Motor neuron (in vitro differentiated cells): ENCODE results near the gene TRAPPC10. TPM values are rescaled to one million over a fixed set of nuclear protein-coding genes. Genes with fewer than 3 reads are reported as not detected.

Source experiments
- ATAC-seq, 8 experiments: fragments of 200-7000 bp; cut with Tn5 transposase; replicated peaks in 6 of 8; 2 replicates each; pipeline ENCODE4 v1.8.0; 2021; ENCODE audit warnings: mild to moderate bottlenecking in 8 of 8, moderate library complexity in 8 of 8
- H3K27ac ChIP-seq, 2 donors: fragments of 250-450 bp; sonication (Bioruptor Pico); 2 replicates each; pipeline ENCODE4 v1.9.0; 2021; ENCODE audit warnings: antibody characterized with exemption in 2 of 2, mild to moderate bottlenecking in 2 of 2, moderate library complexity in 1 of 2
- H3K4me1 ChIP-seq, 2 donors: fragments of 250-450 bp; sonication (Bioruptor Pico); replicated peaks in 1 of 2; 2 replicates each; pipeline ENCODE4 v1.6.1; 2021; ENCODE audit warnings: antibody characterized with exemption in 2 of 2, mild to moderate bottlenecking in 2 of 2, moderate library complexity in 1 of 2
- H3K4me3 ChIP-seq, 5 donors: fragments of 250-450 bp; sonication (Bioruptor Pico); 2 replicates each; pipeline ENCODE4 v1.9.0; 2021; ENCODE audit warnings: antibody characterized with exemption in 5 of 5, mild to moderate bottlenecking in 5 of 5, moderate library complexity in 4 of 5
- WGBS, 10 experiments: fragments of 450-650 bp; shearing (Covaris generic); methylation state at CpG; one replicate each; pipeline ENCODE4 v1.0.0; 2022; 5-methylcytosine and 5-hydroxymethylcytosine counted together
- in situ Hi-C, 9 experiments: fragments of 400-800 bp; cut with MboI; loops; one replicate each; pipeline ENCODE4 v1.15.0; 2021; ENCODE audit warnings: low sequenced_read_pairs in 9 of 9, low pct_unique_long_range_greater_than_20kb in 2 of 9; ENCODE audit not compliant: unreplicated experiment in 9 of 9
- total RNA-seq, 8 experiments: library from RNA; unstranded; fragments of 300-600 nt; gene quantifications; 2 replicates each; pipeline versions ENCODE4 v1.2.3 to v1.2.4, GENCODE V29; 2022

TRAPPC10 gene
- total RNA-seq, 8 experiments from 2014 or later: 10.1 to 39.8 (median 19.0) TPM

DNA sequence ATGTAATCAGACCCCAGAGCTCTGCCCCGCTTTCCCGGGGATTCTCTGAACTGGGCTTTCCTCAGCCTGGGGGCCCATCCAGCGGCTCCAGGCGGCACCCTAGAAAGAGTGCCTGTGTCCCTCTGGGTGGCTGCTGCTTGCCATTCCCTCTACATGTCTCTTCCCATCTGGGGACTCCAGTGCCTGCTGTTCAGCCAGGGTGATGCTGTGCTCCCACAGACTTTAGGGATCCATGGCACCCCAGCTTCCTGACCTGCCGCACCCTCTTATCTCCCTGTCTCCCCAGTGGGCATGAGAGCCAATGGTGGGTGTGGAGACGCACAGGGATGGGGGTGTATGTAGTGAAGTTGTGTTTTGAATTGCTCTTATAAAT, 16.2 kb downstream of the TRAPPC10 start:
- WGBS, 10 experiments: 50 to 100% (median 100%) methylated on average over 1 to 4 of the region's 6 CpGs; no CpG with 5 or more reads in 5 of the 10 experiments
- ATAC-seq: no peak
- Histone ChIP-seq H3K27ac (no peak overlapping the region), H3K4me3 (no peak overlapping the region), H3K4me1 (peaks cover 0 to 4% of the 10 kb centered on the region in 2 donors)
- in situ Hi-C loops: no loop called here

DNA sequence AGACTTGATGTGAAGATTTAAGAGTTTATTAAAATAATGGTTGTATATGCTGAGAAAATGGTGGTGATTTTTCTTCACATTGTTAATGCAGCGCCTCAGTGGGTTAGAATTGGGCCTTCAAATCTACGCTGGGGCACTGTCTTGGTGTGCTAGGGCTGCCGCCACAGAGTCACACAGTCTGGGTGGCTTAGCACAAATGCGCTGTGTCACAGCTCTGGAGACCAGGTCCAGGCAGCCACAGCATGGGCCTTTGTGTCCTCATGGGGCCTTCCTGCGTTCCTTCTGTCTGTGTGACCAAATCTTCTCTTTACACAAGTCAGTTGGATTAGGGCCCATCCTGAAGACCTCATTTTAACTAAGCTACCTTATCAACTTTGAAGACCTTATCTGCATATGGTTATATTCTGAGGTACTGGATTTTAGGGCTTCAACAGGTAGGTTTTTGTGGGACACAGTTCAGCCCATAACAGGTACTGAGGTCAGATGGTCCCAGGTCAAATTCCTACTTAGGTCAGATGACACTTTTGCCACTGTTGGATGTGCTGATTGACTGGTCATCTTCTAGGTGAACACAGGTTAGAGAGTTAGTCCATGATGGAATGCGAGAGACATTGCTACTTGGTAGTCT, 17.5 kb downstream of the TRAPPC10 start:
- in situ Hi-C loops: no loop called here
- WGBS, 10 experiments: 96 to 100% (median 100%) methylated on average over 1 to 5 of the region's 6 CpGs; no CpG with 5 or more reads in 3 of the 10 experiments
- H3K27ac ChIP-seq: no peak overlapping the region
- peaks cover 0 to 4% of the 10 kb centered on the region in 2 donors for H3K4me1 ChIP-seq
- no peak overlapping the region for H3K4me3 ChIP-seq
- ATAC-seq: no peak

DNA sequence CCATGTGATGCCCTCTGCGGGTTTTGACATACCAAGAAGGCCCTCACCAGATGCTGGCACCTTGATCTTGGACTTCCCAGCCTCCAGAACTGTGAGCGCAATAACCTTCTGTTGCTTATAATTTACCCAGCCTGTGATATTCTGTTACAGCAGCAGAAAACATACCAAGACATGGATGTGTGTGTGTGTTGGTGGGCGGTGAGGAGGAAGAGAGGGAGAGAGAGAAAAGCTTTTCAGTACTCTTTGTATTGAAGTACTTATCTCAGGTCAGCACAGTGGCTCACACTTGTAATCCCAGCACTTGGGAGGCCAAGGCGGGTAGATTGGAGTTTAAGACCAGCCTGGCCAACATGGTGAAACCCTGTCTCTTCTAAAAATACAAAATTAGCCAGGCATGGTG, 23.1 kb downstream of the TRAPPC10 start:
- Histone ChIP-seq H3K27ac (no peak overlapping the region), H3K4me1 (no peaks in the 10 kb centered on the region), H3K4me3 (no peak overlapping the region)
- in situ Hi-C loops: no loop called here
- no peak for ATAC-seq
- WGBS, 10 experiments: 69 to 100% (median 100%) methylated on average over 1 to 2 of the region's 4 CpGs; no CpG with 5 or more reads in 2 of the 10 experiments

DNA sequence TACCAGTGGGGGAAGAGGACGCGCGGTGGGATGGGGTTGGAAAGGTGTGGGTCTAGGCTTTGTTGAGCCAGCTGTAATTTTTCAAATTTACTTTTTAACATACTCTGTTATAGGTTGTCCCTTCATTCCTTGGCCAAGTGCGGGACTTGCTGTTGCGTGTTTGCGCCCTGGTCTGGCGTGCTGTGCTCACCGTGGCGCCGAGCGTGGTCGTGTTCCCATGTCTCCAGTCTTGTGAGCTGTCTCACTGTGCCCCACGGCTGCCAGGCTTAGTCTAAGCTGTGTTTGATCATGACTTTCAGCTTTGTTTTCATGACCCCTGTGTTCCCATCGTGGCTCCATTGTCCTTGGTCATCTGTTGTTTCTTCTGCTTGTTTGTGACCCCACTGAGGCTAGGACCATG, 26.0 kb downstream of the TRAPPC10 start:
- no peak overlapping the region for H3K27ac ChIP-seq
- H3K4me1 ChIP-seq: no peaks in the 10 kb centered on the region
- in situ Hi-C loops: no loop called here
- H3K4me3 ChIP-seq: no peak overlapping the region
- ATAC-seq: no peak
- WGBS, 10 experiments: 80 to 100% (median 90%) methylated on average over 1 to 14 of the region's 14 CpGs; no CpG with 5 or more reads in 3 of the 10 experiments

DNA sequence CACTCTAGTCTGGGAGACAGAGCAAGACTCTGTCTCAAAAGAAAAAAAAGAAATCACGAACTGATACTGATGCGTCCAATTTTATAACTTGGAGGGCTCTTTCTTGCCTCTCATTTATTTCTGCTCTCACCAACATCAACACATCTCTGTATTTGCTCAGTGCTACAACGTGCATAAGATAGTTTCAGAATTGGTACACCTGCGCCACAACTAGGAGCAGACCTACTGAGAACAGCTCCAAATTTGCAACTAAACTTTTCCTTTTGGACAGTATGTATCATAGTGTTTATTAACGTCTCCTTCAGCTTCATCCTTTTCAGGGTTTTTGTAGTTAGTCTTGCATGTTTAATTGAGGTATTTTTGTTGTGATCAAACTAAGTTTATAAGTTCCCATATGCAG, 27.7 kb downstream of the TRAPPC10 start:
- ATAC-seq: no peak
- in situ Hi-C loops: no loop called here
- WGBS, 10 experiments: 56 to 100% (median 93%) methylated on average over 1 to 4 of the region's 5 CpGs; no CpG with 5 or more reads in 3 of the 10 experiments
- H3K4me3 ChIP-seq: no peak overlapping the region
- H3K4me1 ChIP-seq: no peaks in the 10 kb centered on the region
- no peak overlapping the region for H3K27ac ChIP-seq

DNA sequence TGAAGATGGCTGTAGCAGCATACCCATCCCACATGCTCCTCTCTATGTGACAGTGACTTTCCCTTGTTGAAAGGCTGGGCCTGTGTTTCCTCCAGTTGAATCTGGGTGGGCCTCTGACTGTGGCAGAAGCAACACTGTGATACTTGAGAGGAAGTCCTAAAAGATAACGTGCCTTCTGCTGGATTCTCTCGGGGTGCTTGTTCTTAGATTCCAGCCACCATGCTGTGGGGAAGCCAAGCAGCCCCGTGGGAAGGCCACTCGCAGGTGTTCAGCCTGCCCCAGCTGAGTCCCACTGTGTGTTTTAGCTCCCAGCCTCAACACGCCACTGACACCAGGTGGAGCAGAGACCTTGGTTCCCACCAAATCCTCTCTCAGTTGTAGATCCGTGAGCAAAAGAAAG, 31.5 kb downstream of the TRAPPC10 start:
- Histone ChIP-seq H3K27ac (no peak overlapping the region), H3K4me3 (no peak overlapping the region), H3K4me1 (no peaks in the 10 kb centered on the region)
- 90 to 100% (median 100%) methylated on average over 1 to 4 of the region's 6 CpGs; no CpG with 5 or more reads in 1 of the 10 experiments for WGBS, 10 experiments
- in situ Hi-C loops: no loop called here
- no peak for ATAC-seq

DNA sequence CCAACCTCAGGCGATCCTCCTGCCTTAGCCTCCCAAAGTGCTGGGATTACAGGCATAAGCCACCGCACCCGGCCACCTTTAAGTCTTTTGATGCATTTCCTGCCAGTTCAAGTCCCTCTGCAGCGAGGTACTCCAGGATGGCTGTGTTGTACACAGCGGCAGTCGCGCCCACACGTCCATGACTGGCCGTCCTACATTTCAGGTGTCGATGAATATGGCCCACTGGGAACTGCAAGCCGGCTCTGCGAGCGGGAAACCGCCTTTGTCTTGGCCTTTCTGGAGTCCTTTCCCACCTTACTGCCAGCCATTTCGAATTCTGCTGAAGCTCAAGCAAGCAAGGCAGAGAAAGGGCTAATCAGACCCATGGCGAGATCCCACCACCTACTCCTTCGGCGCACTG, 34.6 kb downstream of the TRAPPC10 start:
- no peaks in the 10 kb centered on the region for H3K4me1 ChIP-seq
- H3K27ac ChIP-seq: no peak overlapping the region
- no peak overlapping the region for H3K4me3 ChIP-seq
- 89 to 100% (median 100%) methylated on average over 1 to 8 of the region's 18 CpGs; no CpG with 5 or more reads in 3 of the 10 experiments for WGBS, 10 experiments
- in situ Hi-C loops: no loop called here
- no peak for ATAC-seq

DNA sequence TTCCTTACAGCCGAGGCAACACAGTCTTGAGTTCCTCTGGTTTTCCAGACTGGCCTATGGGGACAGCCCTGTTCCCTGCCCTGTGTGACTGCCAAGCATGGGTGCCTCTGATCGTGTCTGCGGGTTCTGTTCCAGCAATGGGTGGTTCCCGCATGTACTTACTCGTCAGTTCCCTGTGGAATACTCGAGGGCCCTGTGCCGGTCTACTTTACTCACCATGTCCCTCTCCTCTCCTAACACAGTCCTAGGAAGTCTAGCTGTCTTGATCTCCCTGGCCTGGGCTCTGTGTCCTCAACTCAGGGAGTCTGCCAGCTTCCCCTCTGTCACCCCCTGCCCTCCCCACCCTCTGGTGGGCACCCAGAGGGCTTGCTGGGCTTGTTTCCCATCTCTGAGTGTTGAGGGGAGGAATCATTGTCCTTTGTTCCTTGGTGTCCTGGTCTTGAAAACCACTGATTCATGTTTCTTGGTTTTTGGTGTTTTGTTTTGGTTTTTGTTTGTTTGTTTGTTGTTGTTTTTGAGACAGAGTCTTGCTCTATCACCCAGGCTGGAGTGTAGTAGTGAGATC, 36.0 kb downstream of the TRAPPC10 start:
- Histone ChIP-seq H3K4me1 (no peaks in the 10 kb centered on the region), H3K4me3 (no peak overlapping the region), H3K27ac (no peak overlapping the region)
- no peak for ATAC-seq
- in situ Hi-C loops: no loop called here
- WGBS, 10 experiments: 60 to 100% (median 88%) methylated on average over 1 to 7 of the region's 7 CpGs; no CpG with 5 or more reads in 3 of the 10 experiments

DNA sequence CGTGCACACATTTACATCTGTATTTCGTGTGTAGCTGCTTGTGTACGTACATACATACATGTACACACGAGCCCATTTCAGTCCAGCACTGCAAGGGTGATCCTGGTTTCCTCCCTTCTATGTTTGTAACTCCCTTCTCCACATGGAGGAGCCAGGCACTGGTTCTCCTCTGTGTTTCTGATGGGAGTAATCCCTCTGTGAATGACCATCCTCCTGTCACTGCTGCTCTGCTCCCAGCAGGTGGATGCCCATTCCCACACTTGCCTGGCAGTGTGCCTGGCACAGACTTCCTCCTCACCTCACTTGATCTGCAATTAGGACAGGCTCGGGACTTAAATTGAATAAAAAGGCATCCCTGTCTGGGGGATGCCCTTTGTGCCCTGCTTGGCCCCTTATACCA, 37.1 kb downstream of the TRAPPC10 start:
- in situ Hi-C loops: no loop called here
- no peak overlapping the region for H3K27ac ChIP-seq
- 70 to 100% (median 88%) methylated on average over 1 to 5 of the region's 5 CpGs; no CpG with 5 or more reads in 3 of the 10 experiments for WGBS, 10 experiments
- no peaks in the 10 kb centered on the region for H3K4me1 ChIP-seq
- ATAC-seq: no peak
- no peak overlapping the region for H3K4me3 ChIP-seq

DNA sequence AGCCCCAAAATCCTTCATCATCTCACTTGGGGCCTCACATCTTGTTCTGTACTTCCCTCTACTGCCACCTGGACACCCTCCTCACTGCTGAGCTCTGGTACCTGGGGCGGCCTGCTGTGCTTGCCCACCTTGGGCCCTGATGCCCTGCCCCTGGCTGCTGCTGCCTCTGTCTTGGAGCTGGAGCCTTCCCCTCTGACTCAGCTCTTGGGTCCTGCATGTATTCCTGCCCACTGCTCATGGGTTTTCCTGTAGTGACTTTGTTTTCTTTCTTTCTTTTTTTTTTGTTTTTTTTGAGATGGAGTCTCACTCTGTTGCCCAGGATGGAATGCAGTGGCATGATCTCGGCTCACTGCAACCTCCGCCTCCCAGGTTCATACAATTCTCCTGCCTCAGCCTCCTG, 37.5 kb downstream of the TRAPPC10 start:
- 84 to 100% (median 100%) methylated on average over 1 to 3 of the region's 3 CpGs; no CpG with 5 or more reads in 2 of the 10 experiments for WGBS, 10 experiments
- no peak for ATAC-seq
- no peaks in the 10 kb centered on the region for H3K4me1 ChIP-seq
- H3K27ac ChIP-seq: no peak overlapping the region
- no peak overlapping the region for H3K4me3 ChIP-seq
- in situ Hi-C loops: no loop called here

DNA sequence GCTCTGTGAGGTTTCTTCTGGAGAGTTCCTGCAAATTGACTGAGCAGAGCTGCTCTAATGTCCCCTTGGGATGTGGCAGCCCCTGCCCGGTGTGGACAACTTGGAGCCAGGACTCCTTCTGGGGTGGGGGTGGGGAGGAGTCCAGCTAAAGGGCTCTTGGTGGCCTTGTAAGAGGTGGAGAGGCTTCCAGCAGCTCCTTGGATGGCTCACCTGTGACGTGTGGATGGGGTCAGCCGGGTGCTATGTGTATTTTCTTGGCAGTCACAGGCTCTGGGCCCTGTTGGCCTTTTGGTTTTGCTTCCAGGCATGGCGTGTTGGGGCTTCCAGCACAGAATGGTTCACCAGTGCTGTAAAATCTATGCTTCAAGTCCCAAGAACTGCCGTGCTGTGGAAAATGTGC, 38.2 kb downstream of the TRAPPC10 start:
- in situ Hi-C loops: no loop called here
- no peak overlapping the region for H3K27ac ChIP-seq
- H3K4me1 ChIP-seq: no peaks in the 10 kb centered on the region
- no peak for ATAC-seq
- WGBS, 10 experiments: 86 to 100% (median 100%) methylated on average over 1 to 4 of the region's 5 CpGs; no CpG with 5 or more reads in 4 of the 10 experiments
- H3K4me3 ChIP-seq: no peak overlapping the region

DNA sequence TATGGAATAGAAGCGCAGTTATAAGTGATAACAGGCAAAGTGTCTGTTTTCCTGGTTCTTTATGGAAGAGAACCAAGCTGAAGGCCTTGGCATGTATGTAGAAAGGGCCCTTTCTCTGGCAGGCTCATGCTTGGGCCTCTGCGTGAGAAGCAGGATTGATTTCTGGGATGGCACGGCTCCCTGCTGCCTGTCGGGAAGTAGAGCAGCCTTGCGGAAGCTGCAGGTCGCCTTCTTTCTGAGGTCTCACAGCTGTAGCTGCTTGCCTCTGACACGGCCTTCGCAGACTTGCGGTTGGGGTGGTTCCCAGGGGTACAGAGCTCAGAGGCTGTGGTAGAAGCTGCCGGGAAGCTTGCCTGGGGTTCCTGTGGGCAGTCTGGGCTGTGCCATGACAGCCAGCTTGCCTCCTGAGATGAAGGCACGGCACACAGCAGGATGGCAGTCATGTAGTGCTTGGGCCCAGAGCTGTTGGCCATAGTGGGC, 39.4 kb downstream of the TRAPPC10 start:
- in situ Hi-C loops: no loop called here
- H3K4me1 ChIP-seq: no peaks in the 10 kb centered on the region

DNA sequence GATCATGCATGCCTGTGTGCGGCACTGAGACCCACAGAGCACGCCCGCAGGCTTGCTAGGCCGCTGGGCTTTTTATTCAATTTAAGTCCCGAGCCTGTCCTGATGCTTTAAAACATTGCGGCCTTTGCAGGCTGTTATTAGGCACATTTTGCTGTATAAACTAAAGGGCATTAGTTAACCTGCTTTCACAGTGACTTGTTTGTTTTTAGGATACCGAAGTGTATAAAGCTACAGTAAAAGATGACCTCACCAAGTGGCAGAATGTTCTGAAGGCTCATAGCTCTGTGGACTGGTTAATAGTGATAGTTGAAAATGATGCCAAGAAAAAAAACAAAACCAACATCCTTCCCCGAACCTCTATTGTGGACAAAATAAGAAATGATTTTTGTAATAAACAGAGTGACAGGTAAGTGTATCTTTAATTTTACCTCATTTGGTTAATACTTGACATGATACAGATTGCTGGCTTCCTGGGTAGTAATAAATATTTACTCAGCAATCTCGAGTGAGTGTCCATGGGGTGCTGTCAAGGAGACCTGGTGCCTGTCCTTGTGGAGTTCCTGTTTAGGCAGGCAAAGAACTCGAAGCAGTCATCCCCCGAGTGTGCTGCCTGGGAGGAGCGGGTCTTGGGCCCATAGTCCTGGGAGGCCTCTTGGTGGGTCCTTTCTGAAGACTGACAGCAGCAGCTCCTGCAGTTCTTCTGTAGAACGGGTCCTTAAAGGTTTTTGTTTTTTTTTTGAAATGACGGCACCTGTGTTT, 40.1 kb downstream of the TRAPPC10 start:
- H3K4me1 ChIP-seq: no peaks in the 10 kb centered on the region
- in situ Hi-C loops: no loop called here
- WGBS, 10 experiments: 79 to 100% (median 94%) methylated on average over 2 to 13 of the region's 14 CpGs
- peak in 1 of 8 experiments; percentile 86 for ATAC-seq
- no peak overlapping the region for H3K27ac ChIP-seq
- no peak overlapping the region for H3K4me3 ChIP-seq

More for the DNA sequence above, 39.4 kb downstream of the TRAPPC10 start:
- WGBS, 10 experiments: 80 to 100% (median 100%) methylated on average over 1 to 6 of the region's 11 CpGs; no CpG with 5 or more reads in 1 of the 10 experiments
- ATAC-seq: no peak
- no peak overlapping the region for H3K4me3 ChIP-seq
- H3K27ac ChIP-seq: no peak overlapping the region
